Astrocyte (in vitro differentiated cells and primary cell): ENCODE data around the gene DOCK1. TPM values are rescaled to one million over a fixed set of nuclear protein-coding genes. Genes with fewer than 3 reads are reported as not detected.

Experiments
- DNase-seq: peaks from one replicate; pipeline ENCODE4 v3.0.0-alpha.2; 2010; ENCODE audit warnings: low read depth
- FAIRE-seq: peaks from 2 replicates; lab custom pipeline; 2011; peaks lifted over from hg19 to GRCh38; lab: Jason Lieb, UNC
- H2AFZ ChIP-seq: 2 replicates; pipeline ENCODE4 v1.6.0; 2012; ENCODE audit warnings: low read depth, low read length, inconsistent platforms
- H3K27ac ChIP-seq: 2 replicates; pipeline ENCODE4 v1.5.1; 2011; ENCODE audit warnings: low read depth, low read length, inconsistent platforms
- H3K27me3 ChIP-seq: 2 replicates; pipeline ENCODE4 v1.6.0; 2011; ENCODE audit warnings: low read length, inconsistent platforms; ENCODE audit not compliant: insufficient read depth
- H3K36me3 ChIP-seq: 2 replicates; pipeline ENCODE4 v1.5.1; 2011; ENCODE audit warnings: low read length, inconsistent platforms; ENCODE audit not compliant: insufficient read depth
- H3K4me1 ChIP-seq: 2 replicates; pipeline ENCODE4 v1.5.1; 2011; ENCODE audit warnings: low read length, inconsistent platforms; ENCODE audit not compliant: insufficient read depth
- H3K4me2 ChIP-seq: 2 replicates; pipeline ENCODE4 v1.6.0; 2012; ENCODE audit warnings: low read length, inconsistent platforms
- H3K4me3 ChIP-seq: 2 replicates; pipeline ENCODE4 v1.5.1; 2011; ENCODE audit warnings: low read depth, mild to moderate bottlenecking, low read length, inconsistent platforms; ENCODE audit not compliant: insufficient read depth
- H3K79me2 ChIP-seq: 2 replicates; pipeline ENCODE4 v1.6.0; 2012; ENCODE audit warnings: mild to moderate bottlenecking, low read length, inconsistent platforms; ENCODE audit not compliant: insufficient read depth
- H3K9ac ChIP-seq: 2 replicates; pipeline ENCODE4 v1.6.0; 2012; ENCODE audit warnings: mild to moderate bottlenecking, low read length, inconsistent platforms
- H3K9me3 ChIP-seq: 2 replicates; pipeline ENCODE4 v1.5.1; 2012; ENCODE audit warnings: low read depth, mild to moderate bottlenecking, low read length, inconsistent platforms; ENCODE audit not compliant: insufficient read depth
- H4K20me1 ChIP-seq: 2 replicates; pipeline ENCODE4 v1.6.0; 2012; ENCODE audit warnings: low read length, inconsistent platforms; ENCODE audit not compliant: insufficient read depth
- H3K27ac Mint-ChIP-seq: one replicate; pipeline ENCODE4 v1.8.0; 2021; ENCODE audit warnings: mild to moderate bottlenecking, mixed read lengths; ENCODE audit not compliant: unreplicated experiment
- H3K27me3 Mint-ChIP-seq: one replicate; pipeline ENCODE4 v1.8.0; 2021; ENCODE audit warnings: low read depth, mixed read lengths; ENCODE audit not compliant: unreplicated experiment
- H3K36me3 Mint-ChIP-seq: one replicate; pipeline ENCODE4 v1.8.0; 2021; ENCODE audit warnings: low read depth, mixed read lengths; ENCODE audit not compliant: unreplicated experiment
- H3K4me1 Mint-ChIP-seq: one replicate; pipeline ENCODE4 v1.8.0; 2021; ENCODE audit warnings: low read depth, mixed read lengths; ENCODE audit not compliant: unreplicated experiment
- H3K4me3 Mint-ChIP-seq: one replicate; pipeline ENCODE4 v1.8.0; 2021; ENCODE audit warnings: mild to moderate bottlenecking, moderate library complexity, mixed read lengths; ENCODE audit not compliant: unreplicated experiment
- H3K9me3 Mint-ChIP-seq: one replicate; pipeline ENCODE4 v1.8.0; 2021; ENCODE audit warnings: mild to moderate bottlenecking, mixed read lengths; ENCODE audit not compliant: unreplicated experiment
- CTCF ChIP-seq: IDR thresholded peaks from 2 replicates; pipeline ENCODE4 v1.5.1; 2011; ENCODE audit warnings: low read depth, mild to moderate bottlenecking, inconsistent platforms, low read length, moderate library complexity; ENCODE audit not compliant: insufficient read depth
- EZH2 ChIP-seq: IDR thresholded peaks from 2 replicates; pipeline ENCODE4 v1.6.1; 2012; ENCODE audit warnings: mild to moderate bottlenecking, low read length, inconsistent platforms; ENCODE audit not compliant: insufficient read depth
- total RNA-seq: library from RNA; stranded (reverse); gene quantifications from 2 replicates; pipeline ENCODE4 v1.2.1, GENCODE V29; 2021

DOCK1 gene
- total RNA-seq, 1 donor from 2014 or later, result 42.5 TPM

- H3K79me2 ChIP-seq, result peaks cover 81% of the 10 kb centered on the region
- no peak for TF ChIP-seq EZH2
- no peak for TF ChIP-seq CTCF
- no peak overlapping the region for H3K4me3 ChIP-seq
- no peak overlapping the region for H3K9ac ChIP-seq
- H3K9me3 Mint-ChIP-seq, result no peaks in the 10 kb centered on the region
- no peaks in the 10 kb centered on the region for H3K36me3 ChIP-seq
- H3K27me3 Mint-ChIP-seq, result no peaks in the 10 kb centered on the region
- no peaks in the 10 kb centered on the region for H3K9me3 ChIP-seq
- DNase-seq, result no peak
- H4K20me1 ChIP-seq, result peaks cover 84% of the 10 kb centered on the region
- H2AFZ ChIP-seq, result no peak overlapping the region
- H3K4me1 Mint-ChIP-seq, result peaks cover 5% of the 10 kb centered on the region
- H3K27ac Mint-ChIP-seq, result peak overlapping the region; percentile 38
- peaks cover 7% of the 10 kb centered on the region for H3K4me1 ChIP-seq
- H3K27ac ChIP-seq, result peak overlapping the region; percentile 2
- peaks cover 18% of the 10 kb centered on the region for H3K36me3 Mint-ChIP-seq
- H3K4me2 ChIP-seq, result peak overlapping the region; percentile 10
- no peak overlapping the region for H3K4me3 Mint-ChIP-seq
- FAIRE-seq, result no peak
- H3K27me3 ChIP-seq, result no peaks in the 10 kb centered on the region
Observed at GRCh38 chr10:126924915-126925300, 19.7 kb downstream of the DOCK1 start.

GRCh38 chr10:126926568-126926967, 21.3 kb downstream of the DOCK1 start:
- no peak for DNase-seq
- H3K27me3 Mint-ChIP-seq, result no peaks in the 10 kb centered on the region
- FAIRE-seq, result no peak

GRCh38 chr10:126927799-126928198, 22.6 kb downstream of the DOCK1 start:
- Mint-ChIP-seq H3K27me3 (no peaks in the 10 kb centered on the region), H3K4me1 (peaks cover 4% of the 10 kb centered on the region), H3K9me3 (no peaks in the 10 kb centered on the region), H3K4me3 (no peak overlapping the region), H3K36me3 (peaks cover 19% of the 10 kb centered on the region), H3K27ac (no peak overlapping the region)
- H4K20me1 ChIP-seq, result peaks cover 91% of the 10 kb centered on the region
- H3K27ac ChIP-seq, result no peak overlapping the region
- H3K79me2 ChIP-seq, result peaks cover 86% of the 10 kb centered on the region
- no peak overlapping the region for H2AFZ ChIP-seq
- H3K27me3 ChIP-seq, result no peaks in the 10 kb centered on the region
- H3K4me2 ChIP-seq, result no peak overlapping the region
- H3K4me3 ChIP-seq, result no peak overlapping the region
- TF ChIP-seq CTCF (no peak), EZH2 (no peak)
- no peaks in the 10 kb centered on the region for H3K36me3 ChIP-seq
- no peak for DNase-seq
- no peaks in the 10 kb centered on the region for H3K9me3 ChIP-seq
- no peak for FAIRE-seq
- peaks cover 4% of the 10 kb centered on the region for H3K4me1 ChIP-seq
- no peak overlapping the region for H3K9ac ChIP-seq

More at GRCh38 chr10:126926568-126926967, 21.3 kb downstream of the DOCK1 start:
- H3K4me1 Mint-ChIP-seq, result peaks cover 8% of the 10 kb centered on the region
- H3K4me3 ChIP-seq, result no peak overlapping the region
- peaks cover 81% of the 10 kb centered on the region for H3K79me2 ChIP-seq
- no peaks in the 10 kb centered on the region for H3K9me3 Mint-ChIP-seq
- peaks cover 89% of the 10 kb centered on the region for H4K20me1 ChIP-seq
- TF ChIP-seq EZH2, result no peak
- no peak overlapping the region for H2AFZ ChIP-seq
- peaks cover 7% of the 10 kb centered on the region for H3K4me1 ChIP-seq
- H3K36me3 Mint-ChIP-seq, result peaks cover 24% of the 10 kb centered on the region
- H3K27ac ChIP-seq, result no peak overlapping the region
- no peak overlapping the region for H3K9ac ChIP-seq
- no peaks in the 10 kb centered on the region for H3K27me3 ChIP-seq
- no peak overlapping the region for H3K4me2 ChIP-seq
- H3K27ac Mint-ChIP-seq, result no peak overlapping the region
- no peak overlapping the region for H3K4me3 Mint-ChIP-seq
- H3K36me3 ChIP-seq, result no peaks in the 10 kb centered on the region
- H3K9me3 ChIP-seq, result no peaks in the 10 kb centered on the region
